Motor neuron (in vitro differentiated cells): ENCODE results near the gene HADHB. TPM values are rescaled to one million over a fixed set of nuclear protein-coding genes. Genes with fewer than 3 reads are reported as not detected.

ENCODE experiments used
- ATAC-seq, 8 experiments: fragments of 200-7000 bp; cut with Tn5 transposase; replicated peaks in 6 of 8; 2 replicates each; pipeline ENCODE4 v1.8.0; 2021; ENCODE audit warnings: mild to moderate bottlenecking in 8 of 8, moderate library complexity in 8 of 8
- H3K27ac ChIP-seq, 2 donors: fragments of 250-450 bp; sonication (Bioruptor Pico); 2 replicates each; pipeline ENCODE4 v1.9.0; 2021; ENCODE audit warnings: antibody characterized with exemption in 2 of 2, mild to moderate bottlenecking in 2 of 2, moderate library complexity in 1 of 2
- H3K4me1 ChIP-seq, 2 donors: fragments of 250-450 bp; sonication (Bioruptor Pico); replicated peaks in 1 of 2; 2 replicates each; pipeline ENCODE4 v1.6.1; 2021; ENCODE audit warnings: antibody characterized with exemption in 2 of 2, mild to moderate bottlenecking in 2 of 2, moderate library complexity in 1 of 2
- H3K4me3 ChIP-seq, 5 donors: fragments of 250-450 bp; sonication (Bioruptor Pico); 2 replicates each; pipeline ENCODE4 v1.9.0; 2021; ENCODE audit warnings: antibody characterized with exemption in 5 of 5, mild to moderate bottlenecking in 5 of 5, moderate library complexity in 4 of 5
- WGBS, 10 experiments: fragments of 450-650 bp; shearing (Covaris generic); methylation state at CpG; one replicate each; pipeline ENCODE4 v1.0.0; 2022; 5-methylcytosine and 5-hydroxymethylcytosine counted together
- in situ Hi-C, 9 experiments: fragments of 400-800 bp; cut with MboI; loops; one replicate each; pipeline ENCODE4 v1.15.0; 2021; ENCODE audit warnings: low sequenced_read_pairs in 9 of 9, low pct_unique_long_range_greater_than_20kb in 2 of 9; ENCODE audit not compliant: unreplicated experiment in 9 of 9
- total RNA-seq, 8 experiments: library from RNA; unstranded; fragments of 300-600 nt; gene quantifications; 2 replicates each; pipeline versions ENCODE4 v1.2.3 to v1.2.4, GENCODE V29; 2022

The HADHB gene
- total RNA-seq, result 100 to 1,000 TPM in 4 of 8 experiments, 10 to 100 TPM in 4; 29.2 to 144 (median 71.6) TPM

GRCh38 chr2:26244309-26245230, at the start of gene HADHB, which contains the start of gene HADHA:
Gene HADHB, plus strand, starts transcription at chr2:26244939. Its CDS starts 9,316 bp downstream, at chr2:26254255.
Gene HADHA, minus strand, starts transcription at chr2:26244632. Its CDS starts 36 bp downstream, at chr2:26244596.
- Histone ChIP-seq H3K4me1 (peaks cover 3 to 14% of the 10 kb centered on the region in 2 donors), H3K27ac (peak within 1 kb of the TSS; percentile 100), H3K4me3 (peak within 1 kb of the TSS; percentile 64 to 87 (median 85))
- in situ Hi-C loops, result loop anchor here in 1 of 9 experiments (25.0 kb wide), 1 partner anchor 218 kb away; no protein-coding TSS in a partner anchor
- 0 to 4% (median 0%) methylated on average over 2 to 5 of the region's 63 CpGs; no CpG with 5 or more reads in 6 of the 10 experiments for WGBS, 10 experiments
- ATAC-seq, result peak; percentile 86 to 93 (median 90)

GRCh38 chr2:26195040-26195984, 49.4 kb upstream of the HADHB start:
- WGBS, 10 experiments, result 41 to 95% (median 83%) methylated on average over 2 to 8 of the region's 12 CpGs; no CpG with 5 or more reads in 1 of the 10 experiments
- in situ Hi-C loops, result no loop called here

GRCh38 chr2:26196683-26197418, 47.9 kb upstream of the HADHB start:
- Histone ChIP-seq H3K27ac (no peak overlapping the region), H3K4me3 (no peak overlapping the region), H3K4me1 (peaks cover 13 to 15% of the 10 kb centered on the region in 2 donors)
- in situ Hi-C loops, result no loop called here
- no peak for ATAC-seq
- WGBS, 10 experiments, result 70 to 100% (median 98%) methylated on average over 2 to 5 of the region's 9 CpGs; no CpG with 5 or more reads in 2 of the 10 experiments

More at GRCh38 chr2:26195040-26195984, 49.4 kb upstream of the HADHB start:
- Histone ChIP-seq H3K4me3 (no peak overlapping the region), H3K4me1 (peaks cover 13 to 15% of the 10 kb centered on the region in 2 donors), H3K27ac (no peak overlapping the region)
- peak in 2 of 8 experiments; percentile 70 to 83 for ATAC-seq

DNA sequence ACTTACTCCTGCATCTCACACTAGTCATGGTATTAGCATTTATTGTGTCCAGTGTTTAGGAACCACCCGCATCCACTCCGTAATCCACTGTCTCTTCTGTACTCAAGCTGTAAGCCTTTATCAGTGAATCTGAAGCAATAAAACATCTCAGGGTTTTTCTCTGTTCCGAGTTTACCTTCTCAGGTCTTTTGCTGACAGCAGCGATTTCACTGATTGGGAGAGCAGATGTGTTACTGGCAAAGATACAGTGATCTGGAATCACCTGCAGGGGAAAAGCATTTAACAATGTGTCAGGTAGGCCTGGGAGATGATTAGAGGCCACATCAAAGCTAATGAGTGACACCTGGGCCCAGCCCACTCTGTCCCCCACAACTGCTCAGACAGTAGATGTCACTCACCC, 47.2 kb upstream of the HADHB start:
- 60 to 90% (median 81%) methylated on average over 1 to 4 of the region's 4 CpGs; no CpG with 5 or more reads in 3 of the 10 experiments for WGBS, 10 experiments
- no peak for ATAC-seq
- Histone ChIP-seq H3K4me3 (no peak overlapping the region), H3K4me1 (peaks cover 13 to 15% of the 10 kb centered on the region in 2 donors), H3K27ac (peak overlapping the region in 1 of 2 donors; percentile 15)
- in situ Hi-C loops, result no loop called here

GRCh38 chr2:26202981-26203490, 41.7 kb upstream of the HADHB start:
- Histone ChIP-seq H3K4me3 (no peak overlapping the region), H3K27ac (no peak overlapping the region), H3K4me1 (peaks cover 4% of the 10 kb centered on the region in 2 donors)
- no peak for ATAC-seq
- in situ Hi-C loops, result no loop called here
- WGBS, 10 experiments, result 83 to 100% (median 85%) methylated on average over 1 of the region's 1 CpG; no CpG with 5 or more reads in 6 of the 10 experiments

DNA sequence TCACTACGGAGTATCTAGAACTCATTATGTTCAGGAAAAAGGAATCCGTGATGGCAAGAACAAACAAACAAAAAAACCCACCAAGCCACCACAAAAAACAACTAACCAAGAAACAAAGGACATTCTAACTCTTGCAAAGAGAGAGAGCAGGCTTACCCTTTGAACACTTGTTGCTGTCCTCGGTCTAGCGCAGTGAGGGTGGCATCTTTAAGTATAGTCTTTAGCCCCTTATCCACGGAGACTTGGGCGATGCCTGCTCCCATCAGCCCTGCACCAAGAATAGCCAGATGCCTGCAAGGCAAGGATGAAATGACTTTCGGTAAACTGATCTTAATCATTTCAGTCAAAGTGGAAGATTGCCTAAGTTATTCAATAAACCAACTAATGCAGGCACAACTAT, 40.8 kb upstream of the HADHB start:
- 67 to 100% (median 80%) methylated on average over 1 to 7 of the region's 7 CpGs for WGBS, 10 experiments
- Histone ChIP-seq H3K4me3 (no peak overlapping the region), H3K27ac (no peak overlapping the region), H3K4me1 (no peaks in the 10 kb centered on the region)
- no peak for ATAC-seq
- in situ Hi-C loops, result no loop called here

DNA sequence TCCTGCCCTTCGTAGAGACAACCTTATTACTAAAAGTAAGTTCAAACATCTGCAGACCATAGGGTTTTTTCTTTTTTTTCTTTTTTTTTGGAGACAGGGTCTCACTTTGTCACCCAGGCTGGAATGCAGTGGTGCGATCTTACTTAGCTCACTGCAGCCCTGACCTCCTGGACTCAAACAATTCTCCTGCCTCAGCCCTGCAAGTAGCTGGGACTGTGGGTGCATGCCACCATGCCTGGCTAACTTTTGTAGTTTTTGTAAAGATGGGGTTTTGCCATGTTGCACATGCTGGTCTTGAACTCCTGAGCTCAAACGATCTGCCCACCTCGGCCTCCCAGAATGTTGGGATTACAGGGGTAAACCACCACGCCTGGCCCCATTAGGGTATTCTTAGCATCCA, 32.7 kb upstream of the HADHB start:
- Histone ChIP-seq H3K27ac (no peak overlapping the region), H3K4me3 (no peak overlapping the region), H3K4me1 (no peaks in the 10 kb centered on the region)
- in situ Hi-C loops, result no loop called here
- 80 to 100% (median 94%) methylated on average over 1 to 5 of the region's 5 CpGs for WGBS, 10 experiments
- no peak for ATAC-seq

- whole genome bisulfite sequencing, 10 experiments, result 83 to 100% (median 100%) methylated on average over 1 of the region's 1 CpG; no CpG with 5 or more reads in 1 of the 10 experiments
- H3K27ac ChIP-seq, result no peak overlapping the region
- in situ Hi-C loops, result no loop called here
- H3K4me3 ChIP-seq, result no peak overlapping the region
- ATAC-seq, result no peak
- H3K4me1 ChIP-seq, result no peaks in the 10 kb centered on the region
Measured at GRCh38 chr2:26214759-26215158, 30.0 kb upstream of the HADHB start.

DNA sequence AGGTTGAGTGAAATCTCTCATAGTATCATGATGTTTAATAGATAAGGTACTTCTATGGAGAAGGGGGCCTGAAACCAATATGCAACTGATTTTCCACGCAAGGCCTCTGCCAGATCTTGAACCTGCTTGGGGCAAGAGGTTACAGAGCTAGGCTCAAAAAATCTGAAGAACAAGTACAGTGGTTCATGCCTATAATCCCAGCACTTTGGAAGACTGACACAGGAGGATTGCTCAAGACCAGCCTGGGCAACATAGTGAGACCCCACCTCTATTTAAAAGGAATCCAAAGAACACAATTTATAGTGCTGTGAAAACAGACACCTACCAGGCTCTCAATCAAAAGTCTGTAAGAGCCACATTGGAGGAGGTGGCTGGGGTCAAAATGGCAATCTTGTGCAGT, 28.9 kb upstream of the HADHB start:
- ATAC-seq, result no peak
- in situ Hi-C loops, result no loop called here
- H3K4me1 ChIP-seq, result no peaks in the 10 kb centered on the region
- 100% methylated on average over 1 of the region's 1 CpG; no CpG with 5 or more reads in 8 of the 10 experiments for WGBS, 10 experiments
- H3K27ac ChIP-seq, result no peak overlapping the region
- H3K4me3 ChIP-seq, result no peak overlapping the region

- no peak for ATAC-seq
- in situ Hi-C loops, result no loop called here
- WGBS, 10 experiments, result 60 to 100% (median 92%) methylated on average over 1 to 3 of the region's 4 CpGs; no CpG with 5 or more reads in 3 of the 10 experiments
Measured at GRCh38 chr2:26216587-26216986, 28.2 kb upstream of the HADHB start.

GRCh38 chr2:26217720-26218119, 27.0 kb upstream of the HADHB start:
- 68 to 100% (median 81%) methylated on average over 2 to 6 of the region's 6 CpGs; no CpG with 5 or more reads in 3 of the 10 experiments for WGBS, 10 experiments
- no peaks in the 10 kb centered on the region for H3K4me1 ChIP-seq
- ATAC-seq, result no peak
- no peak overlapping the region for H3K27ac ChIP-seq
- in situ Hi-C loops, result no loop called here
- no peak overlapping the region for H3K4me3 ChIP-seq

More at GRCh38 chr2:26216587-26216986, 28.2 kb upstream of the HADHB start:
- Histone ChIP-seq H3K27ac (no peak overlapping the region), H3K4me1 (no peaks in the 10 kb centered on the region), H3K4me3 (no peak overlapping the region)

DNA sequence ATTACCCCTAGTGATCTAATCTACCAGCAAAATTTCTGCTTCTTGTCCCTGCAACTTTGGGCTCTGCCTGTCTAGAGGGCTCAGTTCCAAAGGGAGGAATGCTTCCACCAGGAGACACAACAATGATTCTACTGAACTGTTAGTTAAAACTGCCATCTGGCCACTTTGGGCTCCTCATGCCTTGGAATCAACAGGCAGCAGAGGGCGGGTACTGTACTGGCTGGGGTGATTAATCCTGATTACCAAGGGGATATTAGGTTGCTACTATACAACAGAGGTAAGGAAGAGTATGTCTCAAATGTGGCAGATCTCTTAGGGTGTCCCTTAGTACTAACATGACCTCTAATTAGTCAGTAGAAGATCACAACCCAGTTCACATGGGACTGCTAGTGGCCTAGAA, 21.7 kb upstream of the HADHB start:
- H3K4me3 ChIP-seq, result no peak overlapping the region
- H3K4me1 ChIP-seq, result no peaks in the 10 kb centered on the region
- 80 to 100% (median 100%) methylated on average over 1 of the region's 1 CpG; no CpG with 5 or more reads in 6 of the 10 experiments for WGBS, 10 experiments
- no peak overlapping the region for H3K27ac ChIP-seq
- in situ Hi-C loops, result no loop called here
- peak in 1 of 8 experiments; percentile 52 for ATAC-seq
